Stimulated activated CD4-positive, alpha-beta T cell treated with anti-CD3 and anti-CD28 coated beads, Interleukin-4, amount 100 ng/mL, for 1 hour (primary cell): ENCODE measurements around the gene KCND3.

Experiments used
- DNase-seq: peaks from one replicate; pipeline ENCODE4 v3.0.0-alpha.2; 2020

Gene KCND3

GRCh38 chr1:111737216-111738132 lies 252.0 kb downstream of the KCND3 start:
- no peak for DNase-seq

GRCh38 chr1:111736548-111737215 lies 252.8 kb downstream of the KCND3 start:
- DNase-seq: no peak

- no peak for DNase-seq
Observed at GRCh38 chr1:111735858-111736544, 253.5 kb downstream of the KCND3 start.

- no peak for DNase-seq
Observed at GRCh38 chr1:111735321-111735720, 254.1 kb downstream of the KCND3 start.

GRCh38 chr1:111734856-111735255 lies 254.6 kb downstream of the KCND3 start:
- DNase-seq: no peak

- no peak for DNase-seq
Observed at GRCh38 chr1:111734426-111734825, 255.0 kb downstream of the KCND3 start.

GRCh38 chr1:111733992-111734341 lies 255.5 kb downstream of the KCND3 start:
- no peak for DNase-seq

DNA sequence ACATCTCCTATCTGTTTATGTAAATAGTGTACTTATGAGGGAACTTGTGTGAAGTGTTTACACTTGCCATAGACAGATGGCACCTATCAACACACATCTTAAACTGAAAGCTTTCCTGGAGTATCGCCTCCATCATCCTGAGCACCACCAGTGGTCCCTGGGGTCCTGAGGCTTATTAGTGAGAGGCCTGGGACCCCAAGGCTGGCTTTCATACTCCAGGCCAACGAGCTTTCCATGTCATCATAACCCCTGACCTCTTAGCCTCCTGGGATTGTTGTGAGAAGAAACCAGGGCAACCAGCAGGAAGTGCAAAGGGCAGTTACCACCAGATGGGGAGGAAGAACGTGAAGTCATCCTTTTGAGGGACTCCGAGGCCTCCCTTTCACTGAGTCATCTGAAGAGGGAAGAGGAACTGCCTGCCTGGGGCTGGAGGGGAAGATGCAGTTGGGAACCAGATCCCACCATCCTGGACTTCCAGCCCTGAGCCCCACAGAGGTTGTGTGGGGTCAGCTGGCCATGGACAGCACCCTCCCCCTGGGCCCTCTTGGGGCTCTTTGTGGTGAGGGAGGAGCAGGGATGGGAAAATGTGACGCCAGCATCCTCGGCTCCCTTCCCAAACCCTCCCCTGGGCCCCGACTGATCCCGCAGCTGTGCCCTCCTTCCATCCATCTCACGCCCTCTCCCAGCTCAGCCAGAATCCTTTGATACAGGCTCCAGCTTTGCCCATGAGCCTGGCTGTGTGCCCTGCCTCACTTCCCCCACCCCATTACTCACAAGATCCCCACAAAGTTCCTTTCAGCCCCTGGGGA lies 256.1 kb downstream of the KCND3 start:
- DNase-seq: no peak

DNA sequence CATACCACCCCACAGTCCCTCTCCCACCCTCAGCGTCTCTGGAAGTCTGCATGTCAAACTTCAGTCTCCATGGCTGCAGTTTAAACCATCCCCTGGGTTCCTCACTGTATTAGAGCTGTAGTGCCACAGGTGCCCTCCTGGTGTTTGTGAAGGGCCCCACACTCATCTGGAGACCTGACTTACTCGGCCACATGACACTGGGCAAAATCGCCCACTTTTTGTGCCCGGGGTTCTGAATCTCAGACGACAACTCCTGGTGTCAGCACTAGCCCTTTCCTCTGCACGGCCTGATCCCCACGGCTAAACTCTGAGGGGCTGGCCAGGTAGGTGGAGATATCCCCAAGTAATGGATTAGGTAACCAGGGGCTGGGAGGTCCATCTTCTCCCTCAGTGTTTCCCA lies 256.8 kb downstream of the KCND3 start:
- DNase-seq: no peak

DNA sequence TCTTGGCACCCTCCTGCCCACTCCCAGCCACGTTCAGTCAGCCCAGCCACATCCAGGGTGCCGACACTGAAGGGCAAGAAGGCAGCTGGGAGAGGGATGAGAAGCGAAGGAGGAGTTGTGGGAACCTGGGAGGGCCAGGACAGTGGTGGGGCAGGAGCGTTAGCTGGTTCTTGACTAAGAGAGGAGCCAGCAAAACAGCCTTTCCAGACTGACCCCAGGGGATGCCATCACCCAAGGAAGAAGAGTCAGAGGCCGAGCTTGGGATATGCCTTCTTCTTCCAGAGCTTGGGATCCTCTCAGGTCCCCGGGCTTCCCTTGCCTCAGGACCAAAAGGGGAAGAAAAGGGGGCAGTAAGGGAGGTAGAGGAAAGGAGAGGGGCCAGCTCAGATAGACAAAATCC lies 257.5 kb downstream of the KCND3 start:
- no peak for DNase-seq

DNA sequence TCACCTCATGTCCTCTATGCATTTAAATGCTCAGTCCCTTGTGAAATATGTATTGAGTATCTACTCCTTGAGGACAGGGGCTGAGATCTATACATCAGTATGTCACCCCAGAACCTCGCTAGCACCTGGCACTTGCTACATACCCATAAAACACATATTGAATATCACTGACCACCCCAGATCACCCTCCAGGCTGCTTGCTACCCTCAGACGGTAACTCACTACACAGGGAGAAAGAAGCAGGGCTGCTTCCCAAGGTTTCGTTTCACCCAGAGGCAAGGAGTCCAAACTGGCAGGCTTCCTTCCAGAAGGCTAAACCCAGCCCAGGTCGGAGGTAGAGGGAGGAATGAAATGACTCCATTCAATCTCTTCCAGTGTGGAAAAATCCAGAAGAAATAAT lies 258.8 kb downstream of the KCND3 start:
- DNase-seq: no peak

- DNase-seq: no peak
Observed at GRCh38 chr1:111729946-111730681, 259.4 kb downstream of the KCND3 start.

DNA sequence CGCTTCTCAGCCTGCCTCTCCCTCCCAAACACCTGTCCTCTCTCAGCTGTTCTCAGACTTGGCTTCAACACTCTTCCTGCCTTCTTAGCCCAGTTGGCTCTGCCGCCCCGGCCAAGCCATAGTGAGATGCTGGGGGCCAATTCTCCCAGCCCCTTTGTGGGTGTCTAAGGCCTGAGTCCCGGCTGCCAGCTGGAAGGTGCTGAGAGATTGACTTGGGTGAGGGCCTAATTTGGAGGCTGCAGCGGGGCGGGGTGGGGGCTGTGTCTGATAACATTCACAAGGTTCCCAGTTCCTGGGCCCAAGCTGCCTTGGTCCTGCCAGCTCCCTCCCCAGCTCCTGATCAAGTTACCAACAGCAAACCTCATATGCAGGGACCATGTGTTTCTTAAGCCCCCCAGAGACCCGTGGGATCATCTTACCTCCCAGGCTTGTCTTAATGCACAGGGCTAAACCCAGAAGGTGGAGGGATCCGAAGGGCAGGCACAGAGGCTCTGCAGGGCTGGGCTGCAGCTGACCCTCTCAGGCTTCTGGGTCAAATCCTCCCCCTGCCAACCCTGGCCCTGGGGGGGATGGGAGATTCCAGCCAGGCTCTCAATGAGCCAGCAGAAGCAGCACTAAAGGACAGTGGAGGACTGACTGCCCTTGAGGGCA lies 260.1 kb downstream of the KCND3 start:
- DNase-seq: no peak

DNA sequence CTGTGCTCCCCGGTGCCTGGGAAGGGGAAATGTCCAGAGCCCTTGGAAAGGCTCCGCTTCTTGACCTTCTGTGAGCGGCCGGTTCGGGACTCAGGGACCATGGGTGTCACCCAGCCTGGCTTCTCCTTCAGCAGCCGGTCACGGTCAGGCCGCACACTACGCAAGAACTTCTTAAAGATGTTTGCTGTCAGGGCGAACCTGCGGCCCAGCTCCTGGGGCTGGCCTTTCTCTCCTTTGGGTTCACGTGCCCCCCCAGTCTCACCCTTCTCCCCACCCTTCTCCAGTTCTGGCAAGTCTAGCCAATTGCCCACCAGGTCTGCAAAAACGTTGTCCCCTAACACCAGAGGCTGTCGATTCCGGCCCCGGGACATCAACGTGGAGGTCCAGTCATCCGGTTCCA lies 262.4 kb downstream of the KCND3 start:
- DNase-seq: no peak

DNA sequence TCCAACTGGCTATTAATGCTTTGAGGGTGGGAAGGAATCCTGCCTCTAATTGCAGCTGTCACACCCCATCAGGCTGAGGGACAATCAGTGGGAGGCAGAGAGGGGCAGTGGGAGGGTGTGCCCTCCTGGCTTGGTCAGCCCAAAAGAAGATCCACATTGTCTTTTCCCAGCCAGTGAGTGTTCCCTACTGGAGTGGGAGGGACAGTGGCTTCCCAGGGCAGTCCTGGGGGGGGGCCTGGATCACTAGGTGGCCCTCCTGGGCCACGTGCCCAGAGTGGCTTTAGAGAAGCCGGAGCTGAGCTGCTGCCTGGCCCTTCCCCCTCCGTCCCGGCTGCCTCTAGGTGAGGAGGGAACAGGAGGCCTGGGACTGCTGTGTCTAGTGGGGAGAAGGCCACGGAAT lies 264.3 kb downstream of the KCND3 start:
- DNase-seq: no peak

GRCh38 chr1:111723871-111724270 lies 265.6 kb downstream of the KCND3 start:
- no peak for DNase-seq

DNA sequence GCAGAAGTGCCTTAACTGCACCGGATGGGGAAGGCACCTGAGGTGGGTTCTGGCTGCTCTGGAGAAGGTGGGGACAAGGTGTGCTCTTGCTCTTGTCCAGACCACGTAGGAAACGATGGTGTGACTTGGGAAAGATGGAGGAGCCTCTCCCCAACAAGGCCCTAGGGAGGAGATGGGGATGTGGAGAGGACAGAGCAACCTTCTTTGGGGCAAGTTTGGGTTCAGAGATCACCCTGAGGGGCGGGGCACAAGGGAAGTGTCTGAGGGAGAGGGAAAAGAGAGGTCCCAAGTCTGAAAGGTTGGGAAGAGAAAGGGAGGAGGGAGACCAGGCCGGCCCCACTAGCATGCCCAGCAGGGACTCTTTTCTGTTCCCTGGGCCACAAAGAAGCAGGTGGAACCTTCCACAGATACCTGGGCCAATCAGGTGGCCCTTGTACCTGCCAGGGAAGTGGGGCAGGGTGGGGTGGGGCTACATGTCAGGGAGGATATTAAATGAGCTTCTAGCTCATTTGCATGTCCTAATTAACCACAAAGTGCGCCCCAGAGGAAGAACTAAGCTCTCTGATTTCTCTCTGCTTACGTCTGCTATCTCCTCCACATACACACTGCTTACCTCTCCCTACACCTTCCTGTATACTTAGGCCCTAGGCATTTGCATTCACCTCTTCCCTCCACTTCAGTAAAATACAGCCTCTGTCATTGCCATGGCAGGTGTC lies 266.2 kb downstream of the KCND3 start:
- DNase-seq: no peak

DNA sequence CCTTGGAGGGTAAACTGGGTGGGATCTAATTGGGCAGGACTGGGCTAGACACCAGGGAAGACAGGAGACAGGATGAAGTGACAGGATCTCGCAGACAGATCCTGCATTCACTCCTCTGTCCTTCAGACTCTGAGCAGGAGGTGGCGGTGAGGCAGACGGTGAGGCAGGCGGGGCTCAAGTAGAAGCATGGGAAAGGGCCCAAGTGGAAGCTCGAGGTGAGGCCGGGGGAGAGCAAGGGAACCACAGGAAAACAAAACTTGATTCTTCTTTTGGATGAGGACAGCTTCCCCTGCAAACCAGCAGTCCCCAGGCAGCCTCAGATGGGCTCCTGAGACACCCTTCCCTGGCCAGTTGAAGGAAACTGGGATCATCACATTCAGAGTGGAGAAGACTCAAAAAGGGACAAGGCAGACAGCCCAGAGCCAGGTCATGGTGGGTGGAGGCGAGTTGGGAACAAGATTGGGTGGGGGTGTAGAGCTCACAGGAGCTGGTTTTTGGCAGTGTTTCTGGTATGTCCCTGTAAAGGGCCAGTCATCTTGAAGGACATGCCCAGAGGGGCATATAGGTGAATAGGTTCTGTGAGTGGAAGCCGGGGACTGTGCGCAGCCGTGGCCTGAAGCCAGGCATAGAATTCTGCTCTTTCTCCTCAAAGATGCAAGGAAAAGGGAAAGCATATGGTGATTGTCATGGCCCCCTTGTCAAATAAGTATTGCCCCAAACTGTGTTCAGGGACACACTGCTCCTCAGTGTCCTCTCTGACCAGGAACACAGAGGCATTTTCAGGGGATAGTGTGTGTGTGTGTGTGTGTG lies 268.3 kb downstream of the KCND3 start:
- DNase-seq: no peak
